NB4 (cell line): ENCODE data around the gene HDGFL3.

Experiments used
- DNase-seq: peaks from one replicate; pipeline ENCODE4 v3.0.0; 2010; ENCODE audit warnings: low read depth
- H3K4me3 ChIP-seq: one replicate; pipeline ENCODE4 v1.5.1; 2011; ENCODE audit warnings: mild to moderate bottlenecking, low read depth, low read length, moderate library complexity
- MAX ChIP-seq: IDR thresholded peaks from 2 replicates; pipeline ENCODE4 v1.6.1; 2011; ENCODE audit warnings: low read depth, low read length
- MYC ChIP-seq: IDR thresholded peaks from 2 replicates; pipeline ENCODE4 v1.6.1; 2011; ENCODE audit warnings: low read depth, low read length
- POLR2A ChIP-seq: IDR thresholded peaks from 2 replicates; pipeline ENCODE4 v1.6.1; 2011; ENCODE audit warnings: mild to moderate bottlenecking; ENCODE audit not compliant: insufficient read length; ENCODE audit errors: extremely low read depth
- TF ChIP-seq, protein P1 (sequence below): IDR thresholded peaks from one replicate; pipeline ENCODE4 v1.5.1; 2012; ENCODE audit warnings: low read depth, low read length

HDGFL3 gene

DNA sequence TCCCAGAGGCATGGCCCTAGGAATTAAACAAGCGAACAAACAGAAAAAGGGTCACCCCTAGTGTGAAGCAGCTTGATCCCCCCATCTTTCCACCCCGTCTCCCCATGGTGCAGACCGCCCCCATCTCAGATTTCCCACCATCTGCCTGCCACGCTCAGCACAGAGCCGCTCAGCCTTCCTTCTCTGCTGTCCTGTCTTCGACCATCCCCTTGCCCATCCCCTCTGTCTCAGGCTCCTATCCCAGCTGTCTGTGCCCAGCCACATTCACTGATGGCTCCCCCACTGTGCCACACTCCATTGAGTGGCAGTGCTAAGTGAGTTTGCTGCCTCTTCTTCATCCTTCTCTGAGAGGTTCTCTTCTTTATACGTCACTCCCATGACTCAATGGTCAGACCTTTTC is 128.9 kb downstream of the HDGFL3 start:
- TF ChIP-seq POLR2A (no peak), MAX (no peak), MYC (no peak)
- TF ChIP-seq, protein P1, sequence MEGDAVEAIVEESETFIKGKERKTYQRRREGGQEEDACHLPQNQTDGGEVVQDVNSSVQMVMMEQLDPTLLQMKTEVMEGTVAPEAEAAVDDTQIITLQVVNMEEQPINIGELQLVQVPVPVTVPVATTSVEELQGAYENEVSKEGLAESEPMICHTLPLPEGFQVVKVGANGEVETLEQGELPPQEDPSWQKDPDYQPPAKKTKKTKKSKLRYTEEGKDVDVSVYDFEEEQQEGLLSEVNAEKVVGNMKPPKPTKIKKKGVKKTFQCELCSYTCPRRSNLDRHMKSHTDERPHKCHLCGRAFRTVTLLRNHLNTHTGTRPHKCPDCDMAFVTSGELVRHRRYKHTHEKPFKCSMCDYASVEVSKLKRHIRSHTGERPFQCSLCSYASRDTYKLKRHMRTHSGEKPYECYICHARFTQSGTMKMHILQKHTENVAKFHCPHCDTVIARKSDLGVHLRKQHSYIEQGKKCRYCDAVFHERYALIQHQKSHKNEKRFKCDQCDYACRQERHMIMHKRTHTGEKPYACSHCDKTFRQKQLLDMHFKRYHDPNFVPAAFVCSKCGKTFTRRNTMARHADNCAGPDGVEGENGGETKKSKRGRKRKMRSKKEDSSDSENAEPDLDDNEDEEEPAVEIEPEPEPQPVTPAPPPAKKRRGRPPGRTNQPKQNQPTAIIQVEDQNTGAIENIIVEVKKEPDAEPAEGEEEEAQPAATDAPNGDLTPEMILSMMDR = no peak

More for the DNA sequence above, 128.9 kb downstream of the HDGFL3 start:
- H3K4me3 ChIP-seq = no peak overlapping the region
- DNase-seq = no peak
